NCI-H226 (cell line): ENCODE data around the gene CCDC197.

Source experiments
- DNase-seq: peaks from one replicate; pipeline ENCODE4 v3.0.0-alpha.2; 2015

Gene CCDC197

GRCh38 chr14:94027566-94028449 lies 30.7 kb downstream of the CCDC197 start:
- no peak for DNase-seq

- no peak for DNase-seq
Measured at GRCh38 chr14:94028450-94028826, 31.3 kb downstream of the CCDC197 start.

GRCh38 chr14:94029265-94029664 lies 32.2 kb downstream of the CCDC197 start:
- DNase-seq, result no peak

- no peak for DNase-seq
Measured at GRCh38 chr14:94029671-94030203, 32.6 kb downstream of the CCDC197 start.

GRCh38 chr14:94030571-94030970 lies 33.5 kb downstream of the CCDC197 start:
- no peak for DNase-seq

- DNase-seq, result no peak
Measured at GRCh38 chr14:94031161-94031882, 34.2 kb downstream of the CCDC197 start.

GRCh38 chr14:94031883-94032279 lies 34.8 kb downstream of the CCDC197 start:
- no peak for DNase-seq

- DNase-seq, result no peak
Measured at GRCh38 chr14:94034886-94035285, 37.8 kb downstream of the CCDC197 start.

GRCh38 chr14:94036313-94037167 lies 39.4 kb downstream of the CCDC197 start:
- peak; percentile 40 for DNase-seq

GRCh38 chr14:94037954-94038353 lies 40.9 kb downstream of the CCDC197 start:
- no peak for DNase-seq

GRCh38 chr14:94038510-94038909 lies 41.4 kb downstream of the CCDC197 start:
- DNase-seq, result no peak

- DNase-seq, result no peak
Measured at GRCh38 chr14:94038921-94039629, 42.0 kb downstream of the CCDC197 start.

- no peak for DNase-seq
Measured at GRCh38 chr14:94040247-94040646, 43.1 kb downstream of the CCDC197 start.

GRCh38 chr14:94040796-94041195 lies 43.7 kb downstream of the CCDC197 start:
- no peak for DNase-seq

- no peak for DNase-seq
Measured at GRCh38 chr14:94041551-94042346, 44.6 kb downstream of the CCDC197 start.

GRCh38 chr14:94042433-94043091 lies 45.5 kb downstream of the CCDC197 start:
- no peak for DNase-seq

GRCh38 chr14:94043111-94043755 lies 46.1 kb downstream of the CCDC197 start:
- DNase-seq, result no peak

- DNase-seq, result no peak
Measured at GRCh38 chr14:94043756-94044475, 46.8 kb downstream of the CCDC197 start.

GRCh38 chr14:94044476-94045091 lies 47.5 kb downstream of the CCDC197 start:
- DNase-seq, result no peak
